GM12891 (cell line): ENCODE measurements around the gene AATK.

Source experiments
- POLR2A ChIP-seq: IDR thresholded peaks from 2 replicates; pipeline ENCODE4 v1.6.1; 2011; ENCODE audit warnings: low read depth, low read length, control low read depth
- SPI1 ChIP-seq: IDR thresholded peaks from 2 replicates; pipeline ENCODE4 v1.6.1; 2011; ENCODE audit warnings: low read depth, low read length, control low read depth

DNA sequence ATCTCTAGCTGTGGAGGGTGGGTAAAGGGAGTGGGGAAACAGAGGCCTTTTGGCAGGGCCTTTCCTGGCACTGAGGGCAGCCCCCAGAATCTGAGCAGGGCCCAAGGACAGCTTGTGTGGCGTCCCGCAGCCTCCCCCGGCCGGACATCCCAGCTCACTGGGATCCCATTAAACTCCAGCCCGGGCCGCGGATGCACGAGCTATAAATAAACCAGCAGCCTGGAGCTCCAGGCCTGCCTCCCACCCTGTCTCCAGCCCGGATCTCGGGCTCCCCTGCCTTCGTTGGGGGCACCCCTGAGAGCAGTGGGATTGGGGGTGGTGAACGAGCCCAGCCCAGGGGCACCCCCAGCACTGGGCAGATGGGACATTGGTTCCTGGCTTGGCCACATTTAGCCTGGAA, 13.8 kb upstream of the AATK start:
- no peak for TF ChIP-seq POLR2A
- TF ChIP-seq SPI1 = no peak
